NCI-H1048 (cell line): ENCODE measurements around the gene ATXN7L3.
A peak's percentile ranks its signal among the peaks of the same experiment; 100 is the strongest.

ENCODE experiments used
- DNase-seq: peaks from one replicate; lab custom pipeline; 2025; lab: John Stamatoyannopoulos, UW

ATXN7L3 gene

DNA sequence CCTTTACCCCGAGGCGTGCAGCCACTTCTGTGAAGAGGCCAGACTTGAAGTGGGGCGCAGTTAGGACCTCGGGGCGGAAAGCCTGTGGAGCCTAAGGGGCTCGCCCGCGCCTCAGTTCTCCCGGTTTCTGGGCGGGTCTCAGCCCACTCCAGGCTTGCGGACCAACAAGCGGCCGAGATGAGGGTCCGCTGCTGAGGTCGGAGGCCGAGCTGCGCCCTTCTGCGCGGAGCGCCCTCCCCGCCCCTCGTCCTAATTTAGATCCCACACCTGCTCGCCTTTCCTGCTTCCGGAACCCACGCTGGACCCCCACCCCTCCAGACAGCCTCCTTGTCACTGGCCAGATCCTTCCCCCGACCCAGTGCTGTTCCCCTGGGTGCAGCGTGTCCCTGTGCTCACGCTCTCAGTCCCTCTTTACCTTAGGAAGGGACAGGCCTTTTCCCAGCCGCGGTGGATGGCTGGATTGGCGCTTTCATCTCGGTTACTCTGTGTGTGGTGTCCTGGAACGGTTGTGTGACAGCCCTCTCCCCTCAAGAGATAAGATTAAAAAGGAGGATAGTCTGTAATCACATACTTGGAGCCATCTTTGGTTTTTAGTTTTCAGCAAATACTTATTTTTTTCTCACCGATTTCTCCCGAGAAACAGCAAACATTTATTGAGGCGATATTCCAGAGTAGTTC, 933 bp upstream of the ATXN7L3 start:
- DNase-seq: no peak

DNA sequence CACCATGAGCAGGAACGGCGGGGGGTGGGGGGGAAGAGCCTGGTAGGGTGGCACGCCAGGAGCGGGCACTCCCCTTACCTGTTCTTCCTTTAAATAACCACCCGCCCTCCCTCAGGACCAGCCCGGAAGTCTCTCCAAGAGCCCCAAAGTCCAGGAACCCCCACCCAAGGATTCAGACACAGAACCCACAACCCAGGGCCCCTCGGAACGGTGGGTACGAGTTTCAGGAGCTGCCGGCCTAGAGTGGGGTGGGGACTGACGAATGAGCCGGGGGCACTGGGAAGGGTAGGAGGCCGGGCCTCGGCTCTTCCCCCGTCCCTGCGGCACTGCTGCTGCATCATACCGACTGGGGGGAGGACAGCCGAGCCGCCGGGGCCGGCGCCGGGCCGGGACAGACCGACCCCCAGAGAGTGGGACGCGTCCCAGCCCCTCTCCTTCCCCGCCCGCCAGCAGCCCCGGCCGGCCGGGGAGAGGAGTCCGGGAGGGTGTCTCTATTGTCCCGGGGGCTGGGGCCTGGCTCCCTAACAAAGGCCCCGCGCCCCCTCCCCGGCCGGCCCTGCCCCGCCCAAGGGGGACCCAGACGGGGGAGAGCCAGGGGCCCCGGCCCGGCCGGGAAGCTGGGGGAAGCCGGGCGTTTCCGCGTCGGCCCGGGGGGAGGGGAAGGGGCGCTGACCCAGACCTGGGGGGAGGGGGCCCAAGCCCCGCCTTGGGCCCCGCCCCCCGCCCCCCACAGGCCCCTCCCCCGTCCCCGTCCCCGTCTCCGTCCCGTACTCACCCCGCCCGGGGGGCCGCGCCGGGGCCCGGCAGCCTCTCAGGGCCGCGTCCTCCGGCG, 747 bp downstream of the ATXN7L3 start:
- no peak for DNase-seq

DNA sequence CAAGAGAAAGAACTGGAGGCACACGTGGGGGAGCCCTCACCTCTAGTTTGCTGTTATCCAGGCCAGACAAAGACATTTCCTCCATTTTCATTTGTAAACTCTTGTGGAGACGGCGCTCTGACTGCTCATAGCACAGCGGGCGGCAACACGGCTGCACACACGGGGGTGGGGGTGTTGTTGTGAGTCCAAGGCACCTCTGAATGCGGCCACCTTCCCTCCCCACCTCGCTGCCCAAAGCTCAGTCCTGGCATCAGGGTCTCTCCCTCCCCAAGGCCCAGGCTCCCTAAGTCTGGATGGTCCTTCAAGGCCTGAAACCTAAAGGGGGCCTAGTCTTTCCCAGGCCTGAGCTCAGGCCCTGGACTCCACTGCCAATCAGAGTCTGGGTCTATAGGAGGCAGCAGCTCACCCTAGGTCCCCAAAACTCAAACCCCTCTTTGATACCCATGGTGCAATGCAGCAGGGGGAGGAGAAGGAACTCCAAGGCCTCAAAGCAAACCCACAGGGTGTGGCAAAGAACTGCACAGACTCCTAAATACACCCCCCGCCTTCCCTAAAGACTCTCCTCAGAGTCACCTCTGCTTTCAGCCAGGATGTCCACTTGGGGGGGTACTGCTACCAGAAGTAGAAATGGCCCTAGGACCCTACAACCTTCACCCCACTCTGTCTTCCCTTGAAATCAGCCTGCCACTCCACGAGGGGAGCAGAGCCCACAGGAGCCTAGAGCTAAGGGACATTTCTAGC, 1.5 kb downstream of the ATXN7L3 start:
- DNase-seq: no peak

DNA sequence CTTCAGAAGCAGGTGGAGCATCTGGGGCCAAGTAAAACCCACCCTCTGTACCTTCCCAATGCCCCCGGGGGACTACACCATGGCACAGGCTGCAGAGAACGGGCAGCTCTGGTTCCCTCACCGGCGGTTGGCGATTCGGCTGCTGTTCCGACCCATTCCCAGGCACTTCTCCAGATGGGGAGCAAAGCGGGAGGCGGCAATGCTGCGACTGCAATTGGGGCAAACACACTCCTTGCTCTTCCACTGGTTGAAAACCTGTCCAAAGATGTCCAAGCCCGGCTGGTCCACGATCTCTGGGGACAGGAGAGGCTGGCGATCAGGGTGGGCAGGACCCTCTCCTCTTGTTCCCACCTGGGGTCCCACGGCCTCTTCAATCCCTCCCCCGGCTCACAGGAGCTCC, 2.6 kb downstream of the ATXN7L3 start:
- DNase-seq: no peak

DNA sequence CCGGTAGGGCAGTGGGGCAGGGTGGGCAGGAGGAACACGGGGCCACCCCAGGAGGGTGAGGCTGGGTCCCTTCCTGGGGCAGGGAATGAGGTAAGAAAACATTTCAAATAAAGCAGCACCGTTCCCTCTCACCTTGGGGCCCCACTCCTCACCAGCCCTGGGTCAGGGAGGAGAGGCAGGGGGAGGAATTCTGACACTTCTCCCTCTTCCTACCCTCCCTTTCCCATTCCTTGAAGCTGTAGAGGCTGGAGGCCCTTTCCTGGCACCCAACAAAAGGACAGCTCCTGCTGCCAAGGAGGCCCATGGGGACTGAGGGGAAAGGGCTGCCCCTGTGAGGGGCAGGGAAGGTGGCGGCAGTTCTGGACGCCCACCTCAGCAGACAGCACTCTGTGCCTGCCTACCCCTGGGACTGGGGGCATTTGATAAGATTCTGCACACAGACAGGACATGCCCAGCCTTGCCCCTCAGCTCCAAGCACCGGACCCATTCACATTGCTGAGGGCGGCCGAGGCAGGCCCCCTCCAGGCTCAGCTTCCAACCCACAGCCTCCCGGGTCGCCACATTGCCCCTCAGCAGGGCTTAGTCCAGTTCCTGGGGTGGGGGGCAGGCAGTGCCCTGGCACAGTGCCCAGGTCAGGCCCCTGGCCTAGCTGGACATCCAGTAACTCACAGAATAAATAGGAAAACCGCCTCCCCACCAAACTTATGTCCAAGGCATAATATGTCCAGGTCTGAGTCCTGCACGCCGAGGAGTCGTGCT, 6.2 kb downstream of the ATXN7L3 start:
- no peak for DNase-seq

DNA sequence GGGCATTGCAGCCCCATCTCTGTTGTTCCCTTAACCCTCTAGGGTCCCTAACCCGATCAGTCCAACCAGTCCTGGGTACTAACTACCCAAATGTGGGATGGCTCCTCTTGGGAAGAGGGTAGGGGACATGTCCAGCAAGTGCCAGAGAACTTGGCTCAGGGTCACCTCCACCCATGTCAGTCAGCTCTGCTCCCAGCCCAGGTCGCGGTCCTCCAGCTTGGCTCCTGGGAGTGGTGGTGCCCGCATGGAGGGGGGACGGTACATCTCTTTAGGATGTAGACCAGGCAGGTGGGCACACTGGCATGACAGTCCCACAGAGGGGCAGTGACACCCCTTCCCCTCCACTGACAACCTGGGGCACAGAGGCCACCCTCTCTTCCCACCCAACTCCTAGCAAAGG, 6.9 kb downstream of the ATXN7L3 start:
- DNase-seq: no peak

DNA sequence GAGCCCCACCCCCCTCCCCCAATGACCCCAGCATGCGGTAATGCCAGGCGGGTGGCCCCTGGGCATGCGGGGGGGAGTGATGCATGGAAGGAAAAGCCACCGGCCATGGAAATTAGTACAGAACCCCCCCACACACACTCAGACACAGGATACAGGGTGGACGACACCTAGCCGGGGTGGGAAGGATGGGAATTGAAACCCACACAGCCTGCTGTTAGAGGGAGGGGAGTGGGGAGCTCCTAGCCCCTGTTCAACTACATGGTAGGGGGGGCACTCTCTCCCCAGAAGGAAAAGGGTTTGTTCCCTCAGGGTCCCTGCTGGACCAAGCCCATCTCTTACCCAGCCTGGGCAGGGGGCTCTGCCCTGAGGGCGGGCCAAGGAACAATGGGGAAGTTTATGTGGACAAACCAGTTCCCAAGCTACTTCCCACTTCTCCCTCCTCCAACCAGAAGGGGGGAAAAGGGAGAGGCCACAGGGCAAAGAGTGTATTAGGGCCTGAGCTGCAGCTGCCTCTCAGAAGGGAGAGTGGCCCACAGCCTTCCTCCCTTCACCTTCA, 7.7 kb downstream of the ATXN7L3 start:
- no peak for DNase-seq

DNA sequence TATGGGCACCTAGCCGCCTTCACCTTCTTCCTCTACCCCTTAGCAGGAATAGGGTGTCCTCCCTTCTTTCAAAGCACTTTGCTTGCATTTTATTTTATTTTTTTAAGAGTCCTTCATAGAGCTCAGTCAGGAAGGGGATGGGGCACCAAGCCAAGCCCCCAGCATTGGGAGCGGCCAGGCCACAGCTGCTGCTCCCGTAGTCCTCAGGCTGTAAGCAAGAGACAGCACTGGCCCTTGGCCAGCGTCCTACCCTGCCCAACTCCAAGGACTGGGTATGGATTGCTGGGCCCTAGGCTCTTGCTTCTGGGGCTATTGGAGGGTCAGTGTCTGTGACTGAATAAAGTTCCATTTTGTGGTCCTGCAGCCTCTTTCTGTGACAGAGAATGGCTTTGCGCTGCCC, 8.3 kb downstream of the ATXN7L3 start:
- no peak for DNase-seq

DNA sequence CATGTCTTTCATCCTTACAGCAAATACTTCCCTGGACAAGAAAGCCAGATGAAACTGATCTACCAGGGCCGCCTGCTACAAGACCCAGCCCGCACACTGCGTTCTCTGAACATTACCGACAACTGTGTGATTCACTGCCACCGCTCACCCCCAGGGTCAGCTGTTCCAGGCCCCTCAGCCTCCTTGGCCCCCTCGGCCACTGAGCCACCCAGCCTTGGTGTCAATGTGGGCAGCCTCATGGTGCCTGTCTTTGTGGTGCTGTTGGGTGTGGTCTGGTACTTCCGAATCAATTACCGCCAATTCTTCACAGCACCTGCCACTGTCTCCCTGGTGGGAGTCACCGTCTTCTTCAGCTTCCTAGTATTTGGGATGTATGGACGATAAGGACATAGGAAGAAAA, 9.2 kb downstream of the ATXN7L3 start:
- DNase-seq: no peak

DNA sequence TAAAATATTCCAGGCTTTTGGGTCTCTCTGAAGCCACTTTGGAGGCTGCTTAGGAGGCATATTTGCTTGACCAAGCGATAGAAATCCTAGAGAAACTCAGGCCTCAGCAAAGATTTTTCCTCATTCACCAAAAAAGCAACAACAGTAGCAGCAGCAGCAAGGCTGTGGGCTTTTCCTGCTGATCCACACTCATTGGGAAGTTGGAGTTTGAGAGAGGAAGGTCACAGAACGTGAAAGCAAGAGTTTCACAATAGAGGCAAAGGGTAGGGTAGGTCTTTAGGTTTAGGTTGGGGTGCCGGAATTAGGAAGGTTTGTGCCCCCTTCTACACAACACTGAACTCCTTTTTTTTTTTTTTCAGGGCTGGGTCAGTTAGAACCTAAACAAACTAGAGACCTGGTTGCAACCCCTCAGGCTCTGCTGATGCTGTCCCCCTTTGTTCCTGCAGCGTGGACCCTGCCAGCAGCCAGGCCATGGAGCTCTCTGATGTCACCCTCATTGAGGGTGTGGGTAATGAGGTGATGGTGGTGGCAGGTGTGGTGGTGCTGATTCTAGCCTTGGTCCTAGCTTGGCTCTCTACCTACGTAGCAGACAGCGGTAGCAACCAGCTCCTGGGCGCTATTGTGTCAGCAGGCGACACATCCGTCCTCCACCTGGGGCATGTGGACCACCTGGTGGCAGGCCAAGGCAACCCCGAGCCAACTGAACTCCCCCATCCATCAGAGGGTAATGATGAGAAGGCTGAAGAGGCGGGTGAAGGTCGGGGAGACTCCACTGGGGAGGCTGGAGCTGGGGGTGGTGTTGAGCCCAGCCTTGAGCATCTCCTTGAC, 10.9 kb downstream of the ATXN7L3 start:
- DNase-seq: no peak

DNA sequence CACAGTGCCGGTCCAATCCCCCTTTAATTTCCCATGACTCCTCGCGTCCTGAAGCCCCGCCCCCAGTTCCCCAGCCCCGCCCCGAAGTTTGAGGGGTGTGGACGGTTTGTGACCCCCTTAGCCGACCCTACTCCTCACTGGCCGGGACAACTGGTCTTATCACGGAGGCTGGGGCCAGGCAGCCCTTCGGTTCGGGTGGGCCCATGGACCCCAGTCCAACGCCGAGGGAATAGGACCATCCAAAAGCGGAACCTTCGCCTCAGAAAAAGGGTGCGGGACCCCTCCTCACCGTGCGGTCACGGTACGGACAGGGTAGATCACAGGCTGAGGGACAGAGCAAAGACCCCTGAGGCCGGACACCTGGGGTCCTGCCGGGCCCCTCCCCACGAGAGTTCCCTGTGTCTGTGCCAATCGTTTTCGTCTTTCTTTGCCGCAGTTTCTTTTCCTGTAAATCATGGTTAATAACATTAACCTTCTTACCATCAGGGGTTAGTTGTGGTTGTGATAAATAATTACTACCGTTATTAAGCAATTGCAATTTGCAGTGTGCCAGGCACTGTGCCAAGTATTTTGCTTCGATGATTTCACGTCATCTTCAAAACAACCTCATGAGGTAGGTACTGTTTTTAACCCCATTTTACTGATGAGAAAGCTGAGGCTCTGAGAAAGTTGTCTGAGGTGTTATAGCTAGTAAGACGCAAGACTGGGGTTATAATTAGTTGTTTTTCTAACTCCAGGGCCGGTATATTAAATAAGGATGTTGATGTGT, 12.4 kb downstream of the ATXN7L3 start:
- no peak for DNase-seq

DNA sequence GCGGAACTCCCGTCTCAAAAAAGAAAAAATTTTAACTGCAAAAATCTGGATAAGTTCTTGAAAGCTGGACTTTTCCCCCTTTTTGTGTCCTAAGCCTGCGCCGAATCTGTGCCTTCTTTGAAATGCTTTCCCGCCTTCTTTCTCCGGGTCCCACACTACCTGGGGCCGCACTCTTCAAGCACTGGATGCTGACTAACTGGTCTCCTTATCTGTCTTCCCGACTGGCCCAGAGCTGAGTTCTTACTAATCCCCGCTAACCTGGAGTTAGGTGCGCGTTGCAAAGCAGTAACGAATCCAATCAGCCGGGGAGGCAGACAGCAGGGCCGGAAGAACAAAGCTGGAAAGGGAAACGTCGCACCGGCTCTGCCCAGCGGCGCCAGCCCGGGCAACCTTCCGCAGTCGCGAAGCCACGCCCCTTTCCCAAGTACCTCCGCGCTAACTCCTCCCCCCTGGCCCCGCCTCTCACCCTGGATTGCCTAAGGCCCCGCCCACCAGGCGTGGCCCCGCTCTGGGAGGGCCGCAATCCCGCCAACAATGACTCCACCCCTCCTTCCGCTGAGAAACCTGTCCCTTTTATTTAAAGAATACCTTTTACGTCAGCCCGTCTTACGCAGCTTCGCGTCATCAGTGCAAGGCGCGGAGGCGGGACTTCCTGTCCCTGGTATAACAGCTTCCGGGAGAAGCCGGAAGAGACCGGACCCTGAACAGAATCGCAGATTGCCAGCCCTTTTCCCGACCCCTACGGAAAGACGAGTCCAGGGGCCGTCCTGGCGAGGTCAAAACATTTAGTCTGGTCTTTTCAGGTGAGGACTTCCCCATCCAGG, 13.2 kb downstream of the ATXN7L3 start, which contains the start of gene TMUB2:
Gene TMUB2, plus strand, starts transcription at position 666 of the 824 bp plus-strand sequence. CDS start 737 bp downstream, outside the sequence.
- DNase-seq: peak; percentile 98

DNA sequence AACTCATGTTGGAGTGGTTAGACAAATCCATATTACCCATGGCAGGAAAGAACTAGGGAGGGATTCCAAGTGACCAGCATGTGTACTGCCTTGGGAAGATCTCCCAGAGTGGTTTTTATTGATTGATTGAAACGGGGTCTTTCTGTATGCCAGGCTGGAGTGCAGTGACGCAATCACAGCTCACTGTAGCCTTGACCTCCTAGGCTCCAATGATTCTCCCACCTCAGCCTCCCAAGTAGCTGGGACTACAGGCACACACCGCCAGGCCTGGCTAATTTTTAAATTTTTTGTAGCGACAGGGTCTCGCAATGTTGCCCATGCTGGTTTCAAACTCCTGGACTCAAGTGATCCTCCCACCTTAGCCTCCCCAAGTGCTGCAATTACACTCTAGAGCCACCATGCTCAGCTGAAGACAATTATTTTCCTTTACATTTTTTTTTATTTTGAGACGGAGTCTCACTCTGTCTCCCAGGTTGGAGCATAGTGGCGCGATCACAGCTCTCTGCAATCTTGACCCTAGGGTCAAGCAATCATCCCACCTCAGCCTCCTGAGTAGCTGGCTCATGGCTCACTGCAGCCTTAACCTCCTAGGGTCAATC, 15.4 kb downstream of the ATXN7L3 start:
- no peak for DNase-seq

DNA sequence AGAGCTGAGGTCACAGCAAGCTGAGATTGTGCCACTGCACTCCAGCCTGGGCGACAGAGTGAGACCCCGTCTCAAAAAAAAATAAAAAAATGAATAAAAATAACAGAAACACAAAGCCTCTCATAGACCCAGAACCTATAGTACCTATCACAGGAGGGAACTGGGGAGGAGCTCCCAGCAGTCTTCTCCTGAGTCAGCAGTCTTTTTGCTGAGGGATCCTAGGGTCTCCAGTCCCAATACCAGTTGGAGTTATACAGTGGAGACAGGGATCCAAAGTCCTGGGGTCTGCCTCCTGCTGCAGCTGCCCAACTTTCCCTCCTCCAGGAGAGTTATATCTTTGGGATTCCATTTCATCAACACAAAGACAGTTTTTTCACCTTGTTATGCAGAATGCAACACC, 16.7 kb downstream of the ATXN7L3 start:
- DNase-seq: no peak

DNA sequence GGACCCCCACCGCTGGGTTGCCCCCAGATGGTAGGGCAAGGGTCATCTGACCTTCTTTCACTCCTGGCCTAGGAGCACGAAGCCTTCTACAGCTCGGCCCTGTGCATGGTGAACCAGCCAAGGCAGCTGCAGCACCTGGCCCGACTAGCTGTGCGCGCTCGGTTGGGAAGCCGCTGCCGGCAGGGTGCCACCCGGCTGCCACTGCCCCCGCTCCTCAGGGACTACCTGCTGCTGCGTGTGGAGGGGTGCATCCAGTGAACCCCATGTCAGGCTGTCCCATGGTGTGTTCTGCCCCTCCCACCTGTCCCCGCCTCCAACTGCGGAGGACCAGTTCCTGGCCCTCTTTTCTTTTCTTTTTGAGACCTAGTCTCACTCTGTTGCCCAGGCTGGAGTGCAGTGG, 21.6 kb downstream of the ATXN7L3 start:
- no peak for DNase-seq

DNA sequence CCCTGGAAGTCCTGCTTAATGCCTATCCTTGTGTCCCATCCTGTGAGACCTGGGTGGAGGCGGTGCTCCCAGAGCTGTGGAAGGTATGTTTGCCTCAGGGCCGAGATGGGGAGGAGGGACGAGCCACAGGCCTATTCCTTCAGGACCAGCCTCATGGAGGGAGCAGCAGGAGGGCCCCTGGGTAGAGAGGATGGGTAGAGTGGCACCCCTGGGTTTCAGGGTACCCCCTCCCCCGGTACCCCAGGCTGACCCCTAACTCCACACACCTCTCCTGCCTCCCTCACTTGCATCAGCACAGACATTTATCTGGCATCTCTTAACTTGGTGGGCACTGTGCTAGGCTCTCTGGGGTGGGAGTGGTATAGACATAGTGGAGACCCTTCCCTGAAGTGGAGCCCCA, 22.0 kb downstream of the ATXN7L3 start:
- DNase-seq: no peak

DNA sequence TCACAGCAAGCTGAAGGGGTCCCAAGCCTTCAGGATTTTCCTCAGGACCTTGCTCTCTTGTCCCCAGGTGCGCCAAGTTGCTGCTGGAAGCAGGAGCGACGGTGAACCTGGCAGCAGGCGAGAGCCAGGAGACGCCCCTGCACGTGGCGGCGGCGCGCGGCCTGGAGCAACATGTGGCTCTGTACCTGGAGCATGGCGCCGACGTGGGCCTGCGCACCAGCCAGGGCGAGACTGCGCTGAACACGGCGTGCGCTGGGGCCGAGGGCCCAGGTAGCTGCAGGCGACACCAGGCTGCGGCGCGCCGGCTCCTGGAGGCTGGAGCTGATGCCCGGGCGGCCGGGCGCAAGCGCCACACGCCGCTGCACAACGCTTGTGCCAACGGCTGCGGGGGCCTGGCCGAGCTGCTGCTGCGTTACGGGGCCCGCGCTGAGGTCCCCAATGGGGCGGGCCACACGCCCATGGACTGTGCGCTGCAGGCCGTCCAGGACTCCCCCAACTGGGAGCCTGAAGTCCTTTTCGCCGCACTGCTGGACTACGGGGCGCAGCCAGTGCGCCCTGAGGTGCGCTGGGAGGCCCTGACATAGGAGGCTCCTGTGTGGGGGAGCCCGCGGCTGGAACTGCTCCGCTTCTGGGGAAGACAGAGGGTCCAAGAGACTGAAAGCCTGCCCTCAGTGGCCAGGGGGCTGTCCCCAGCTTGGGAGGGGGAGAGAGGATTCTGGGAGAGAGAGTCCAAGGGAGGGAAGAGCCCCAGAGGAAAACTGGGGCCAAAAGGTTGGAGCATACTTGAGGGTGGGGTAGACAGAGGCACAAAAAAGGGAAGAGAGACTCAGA, 22.8 kb downstream of the ATXN7L3 start:
- DNase-seq: no peak

DNA sequence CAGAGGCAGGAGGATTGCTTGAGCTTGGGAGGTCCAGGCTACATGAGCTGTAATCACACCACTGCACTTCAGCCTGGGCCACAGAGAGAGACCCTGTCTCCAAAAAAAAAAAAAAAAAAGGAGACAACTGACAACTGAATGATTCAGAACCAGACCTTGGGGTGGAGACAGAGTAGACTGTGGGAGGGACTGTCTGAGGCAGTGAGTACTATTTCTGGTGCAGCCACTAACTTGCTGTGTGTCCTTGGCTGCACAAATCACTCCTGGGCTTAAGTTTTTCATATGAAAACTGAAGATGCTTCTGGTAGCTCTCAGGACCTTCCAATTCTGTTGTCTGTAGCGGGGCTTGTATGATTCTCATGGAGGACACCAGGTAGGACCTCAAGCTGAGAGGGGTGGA, 23.4 kb downstream of the ATXN7L3 start:
- no peak for DNase-seq
